ENCODE results near the gene RPL38.

The RPL38 gene

GRCh38 chr17:74234486-74234885 is 31.0 kb downstream of the RPL38 start:
- Histone ChIP-seq H3K18ac (ENCODE audit: low read length) (no peak overlapping the region), H3K36me3 (ENCODE audit: control insufficient read depth, insufficient read depth, low read length) (no peaks in the 10 kb centered on the region), H2BK5ac (ENCODE audit: low read length) (no peak overlapping the region), H3K27me3 (ENCODE audit: insufficient read depth, low read length, poor library complexity) (no peaks in the 10 kb centered on the region), H2BK15ac (replicated peaks; ENCODE audit: low read depth) (no peak overlapping the region), H4K8ac (ENCODE audit: low read depth, low read length) (no peak overlapping the region), H4K5ac (ENCODE audit: low read length) (no peak overlapping the region), H3K23ac (ENCODE audit: low read length) (no peak overlapping the region), H3K56ac (ENCODE audit: low read length) (no peak overlapping the region), H2AK5ac (ENCODE audit: low read length) (no peak overlapping the region), H3K4me2 (ENCODE audit: low read length) (no peak overlapping the region), H3K4me3 (ENCODE audit: low read length) (no peak overlapping the region), H3K9ac (ENCODE audit: low read length) (no peak overlapping the region), H3K27ac (ENCODE audit: low read depth, low read length) (no peak overlapping the region), H3K4me1 (ENCODE audit: control insufficient read depth, low read depth, low read length) (no peaks in the 10 kb centered on the region), H3K4ac (ENCODE audit: low read depth, low read length) (no peak overlapping the region), H2BK120ac (ENCODE audit: low read depth, low read length) (no peak overlapping the region), H3K79me1 (ENCODE audit: low read length) (no peaks in the 10 kb centered on the region), H3K79me2 (ENCODE audit: control insufficient read depth, insufficient read depth, low read length) (no peaks in the 10 kb centered on the region)
- WGBS (ENCODE audit: extremely low coverage, insufficient coverage, low lambda C conversion rate): no CpG with 5 or more reads among the region's 1 CpG
- DNase-seq: no peak

DNA sequence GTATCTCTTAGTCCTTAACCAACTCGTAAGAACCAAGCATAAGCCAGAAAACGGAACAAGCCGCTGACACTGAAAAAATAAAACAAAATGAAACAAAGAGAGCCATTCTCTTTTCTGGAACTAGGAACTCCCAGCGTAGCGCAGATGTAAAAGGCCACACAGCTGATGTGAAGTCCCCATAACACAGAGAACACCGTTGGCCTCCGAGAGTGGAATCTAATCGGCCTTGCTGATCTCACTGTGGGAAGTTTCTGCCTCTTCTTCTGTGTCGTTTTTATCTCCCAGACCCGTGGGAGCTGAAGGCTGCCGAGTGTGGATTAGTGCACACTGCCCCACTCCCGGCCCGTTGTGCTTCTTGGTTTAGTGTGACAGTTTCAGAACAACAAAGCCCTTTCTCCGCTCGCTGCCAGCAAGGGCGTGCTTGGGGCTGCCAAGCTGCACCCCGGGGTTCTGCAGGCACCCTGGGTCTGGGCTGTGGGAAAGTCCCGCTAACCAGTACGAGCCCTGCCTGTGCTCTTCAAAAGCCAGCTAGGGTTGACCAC is 31.6 kb downstream of the RPL38 start:
- Histone ChIP-seq H3K4me3 (ENCODE audit: low read length) (no peak overlapping the region), H3K4ac (ENCODE audit: low read depth, low read length) (no peak overlapping the region), H3K36me3 (ENCODE audit: control insufficient read depth, insufficient read depth, low read length) (no peaks in the 10 kb centered on the region), H2BK5ac (ENCODE audit: low read length) (no peak overlapping the region), H3K4me1 (ENCODE audit: control insufficient read depth, low read depth, low read length) (no peaks in the 10 kb centered on the region), H3K27ac (ENCODE audit: low read depth, low read length) (no peak overlapping the region), H2BK15ac (replicated peaks; ENCODE audit: low read depth) (no peak overlapping the region), H3K4me2 (ENCODE audit: low read length) (no peak overlapping the region), H3K23ac (ENCODE audit: low read length) (no peak overlapping the region), H3K18ac (ENCODE audit: low read length) (no peak overlapping the region), H3K9ac (ENCODE audit: low read length) (no peak overlapping the region), H3K79me1 (ENCODE audit: low read length) (no peaks in the 10 kb centered on the region), H4K8ac (ENCODE audit: low read depth, low read length) (no peak overlapping the region), H2AK5ac (ENCODE audit: low read length) (no peak overlapping the region), H4K5ac (ENCODE audit: low read length) (no peak overlapping the region), H2BK120ac (ENCODE audit: low read depth, low read length) (no peak overlapping the region), H3K56ac (ENCODE audit: low read length) (no peak overlapping the region), H3K79me2 (ENCODE audit: control insufficient read depth, insufficient read depth, low read length) (no peaks in the 10 kb centered on the region), H3K27me3 (ENCODE audit: insufficient read depth, low read length, poor library complexity) (no peaks in the 10 kb centered on the region)
- no CpG with 5 or more reads among the region's 19 CpGs for WGBS (ENCODE audit: extremely low coverage, insufficient coverage, low lambda C conversion rate)
- DNase-seq: no peak

DNA sequence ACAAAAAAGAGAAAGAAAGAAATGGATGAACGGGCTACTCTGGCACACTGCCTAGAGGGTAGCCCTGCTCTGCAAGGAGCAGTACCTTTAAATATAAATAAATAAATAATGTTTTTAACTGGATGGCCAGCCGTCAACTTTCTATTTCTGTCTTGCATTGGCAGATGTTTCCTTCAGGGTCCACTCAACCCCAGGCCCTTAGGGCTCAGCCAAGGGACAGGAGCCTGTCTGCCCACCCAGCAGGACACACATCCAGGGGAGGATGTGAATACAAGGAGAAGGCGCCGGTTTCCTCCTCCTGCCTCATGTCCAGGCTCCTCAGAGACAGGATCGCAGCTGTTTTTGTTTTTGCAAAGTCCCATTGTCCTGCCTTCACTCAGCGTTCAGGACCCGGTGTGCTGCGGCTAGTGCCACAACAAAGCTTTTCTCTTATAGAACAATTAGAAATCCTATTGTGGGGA is 32.5 kb downstream of the RPL38 start:
- Histone ChIP-seq H3K4me3 (ENCODE audit: low read length) (no peak overlapping the region), H3K79me1 (ENCODE audit: low read length) (no peaks in the 10 kb centered on the region), H2BK15ac (replicated peaks; ENCODE audit: low read depth) (no peak overlapping the region), H2AK5ac (ENCODE audit: low read length) (no peak overlapping the region), H3K18ac (ENCODE audit: low read length) (no peak overlapping the region), H2BK5ac (ENCODE audit: low read length) (no peak overlapping the region), H3K4me2 (ENCODE audit: low read length) (no peak overlapping the region), H3K4me1 (ENCODE audit: control insufficient read depth, low read depth, low read length) (no peaks in the 10 kb centered on the region), H2BK120ac (ENCODE audit: low read depth, low read length) (no peak overlapping the region), H3K9ac (ENCODE audit: low read length) (no peak overlapping the region), H4K5ac (ENCODE audit: low read length) (no peak overlapping the region), H3K36me3 (ENCODE audit: control insufficient read depth, insufficient read depth, low read length) (no peaks in the 10 kb centered on the region), H3K27me3 (ENCODE audit: insufficient read depth, low read length, poor library complexity) (no peaks in the 10 kb centered on the region), H3K23ac (ENCODE audit: low read length) (no peak overlapping the region), H3K79me2 (ENCODE audit: control insufficient read depth, insufficient read depth, low read length) (no peaks in the 10 kb centered on the region), H4K8ac (ENCODE audit: low read depth, low read length) (no peak overlapping the region), H3K27ac (ENCODE audit: low read depth, low read length) (no peak overlapping the region), H3K4ac (ENCODE audit: low read depth, low read length) (no peak overlapping the region), H3K56ac (ENCODE audit: low read length) (no peak overlapping the region)
- no peak for DNase-seq
- whole genome bisulfite sequencing (ENCODE audit: extremely low coverage, insufficient coverage, low lambda C conversion rate): no CpG with 5 or more reads among the region's 8 CpGs

- no CpG with 5 or more reads among the region's 12 CpGs for WGBS (ENCODE audit: extremely low coverage, insufficient coverage, low lambda C conversion rate)
- no peak overlapping the region for H3K18ac ChIP-seq (ENCODE audit: low read length)
- H2AK5ac ChIP-seq (ENCODE audit: low read length): no peak overlapping the region
- no peak overlapping the region for H3K9ac ChIP-seq (ENCODE audit: low read length)
- no peak overlapping the region for H3K23ac ChIP-seq (ENCODE audit: low read length)
- DNase-seq: no peak
- H3K56ac ChIP-seq (ENCODE audit: low read length): no peak overlapping the region
- H2BK120ac ChIP-seq (ENCODE audit: low read depth, low read length): no peak overlapping the region
- H2BK15ac ChIP-seq (replicated peaks; ENCODE audit: low read depth): no peak overlapping the region
- no peak overlapping the region for H2BK5ac ChIP-seq (ENCODE audit: low read length)
- no peak overlapping the region for H3K4ac ChIP-seq (ENCODE audit: low read depth, low read length)
- H4K5ac ChIP-seq (ENCODE audit: low read length): no peak overlapping the region
- no peak overlapping the region for H3K4me3 ChIP-seq (ENCODE audit: low read length)
- H3K4me2 ChIP-seq (ENCODE audit: low read length): no peak overlapping the region
- H3K27me3 ChIP-seq (ENCODE audit: insufficient read depth, low read length, poor library complexity): no peaks in the 10 kb centered on the region
- H4K8ac ChIP-seq (ENCODE audit: low read depth, low read length): no peak overlapping the region
- H3K36me3 ChIP-seq (ENCODE audit: control insufficient read depth, insufficient read depth, low read length): no peaks in the 10 kb centered on the region
- no peak overlapping the region for H3K27ac ChIP-seq (ENCODE audit: low read depth, low read length)
- H3K79me1 ChIP-seq (ENCODE audit: low read length): no peaks in the 10 kb centered on the region
- H3K4me1 ChIP-seq (ENCODE audit: control insufficient read depth, low read depth, low read length): no peaks in the 10 kb centered on the region
- H3K79me2 ChIP-seq (ENCODE audit: control insufficient read depth, insufficient read depth, low read length): no peaks in the 10 kb centered on the region
Measured at GRCh38 chr17:74237321-74237720, 33.8 kb downstream of the RPL38 start.

- H3K79me1 ChIP-seq (ENCODE audit: low read length): no peaks in the 10 kb centered on the region
- DNase-seq: no peak
- H2BK120ac ChIP-seq (ENCODE audit: low read depth, low read length): no peak overlapping the region
- no peak overlapping the region for H3K9ac ChIP-seq (ENCODE audit: low read length)
- no peak overlapping the region for H2BK5ac ChIP-seq (ENCODE audit: low read length)
- H3K4me2 ChIP-seq (ENCODE audit: low read length): no peak overlapping the region
- H4K8ac ChIP-seq (ENCODE audit: low read depth, low read length): no peak overlapping the region
- no peaks in the 10 kb centered on the region for H3K4me1 ChIP-seq (ENCODE audit: control insufficient read depth, low read depth, low read length)
- H3K36me3 ChIP-seq (ENCODE audit: control insufficient read depth, insufficient read depth, low read length): no peaks in the 10 kb centered on the region
- H2AK5ac ChIP-seq (ENCODE audit: low read length): no peak overlapping the region
- WGBS (ENCODE audit: extremely low coverage, insufficient coverage, low lambda C conversion rate): no CpG with 5 or more reads among the region's 10 CpGs
- H3K18ac ChIP-seq (ENCODE audit: low read length): no peak overlapping the region
- H3K56ac ChIP-seq (ENCODE audit: low read length): no peak overlapping the region
- no peaks in the 10 kb centered on the region for H3K79me2 ChIP-seq (ENCODE audit: control insufficient read depth, insufficient read depth, low read length)
- H2BK15ac ChIP-seq (replicated peaks; ENCODE audit: low read depth): no peak overlapping the region
- no peak overlapping the region for H3K27ac ChIP-seq (ENCODE audit: low read depth, low read length)
- H4K5ac ChIP-seq (ENCODE audit: low read length): no peak overlapping the region
- no peaks in the 10 kb centered on the region for H3K27me3 ChIP-seq (ENCODE audit: insufficient read depth, low read length, poor library complexity)
- no peak overlapping the region for H3K23ac ChIP-seq (ENCODE audit: low read length)
- H3K4ac ChIP-seq (ENCODE audit: low read depth, low read length): no peak overlapping the region
- no peak overlapping the region for H3K4me3 ChIP-seq (ENCODE audit: low read length)
Measured at GRCh38 chr17:74239172-74239571, 35.7 kb downstream of the RPL38 start.

DNA sequence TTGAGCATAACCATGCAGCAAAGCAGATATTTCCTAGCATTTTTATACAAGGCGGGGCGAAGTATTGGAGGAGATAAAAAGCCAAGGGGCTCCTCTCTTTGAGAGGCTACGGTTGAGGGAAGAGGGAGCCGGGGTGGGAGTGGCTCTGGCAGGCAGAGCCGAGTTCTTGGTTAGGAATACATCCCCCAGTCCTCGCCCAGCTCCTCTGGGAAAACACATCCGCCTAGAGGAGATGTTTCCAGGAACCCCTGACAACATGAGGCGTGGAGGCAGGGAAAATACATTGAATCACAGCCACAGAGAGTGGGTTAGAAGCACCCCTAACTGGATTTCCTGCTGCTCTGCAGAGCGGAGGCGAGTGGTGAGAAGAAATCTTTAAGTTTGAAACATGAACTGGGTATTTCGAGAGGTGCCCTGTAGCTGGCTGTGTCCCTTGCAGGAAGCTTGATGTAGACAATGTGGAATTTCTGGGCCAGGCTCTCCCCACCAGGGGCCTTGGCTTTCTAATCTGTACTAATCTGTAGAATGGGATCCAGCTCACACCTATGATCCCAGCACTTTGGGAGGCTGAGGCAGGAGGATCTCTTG is 37.2 kb downstream of the RPL38 start:
- Histone ChIP-seq H3K27ac (ENCODE audit: low read depth, low read length) (no peak overlapping the region), H3K79me1 (ENCODE audit: low read length) (no peaks in the 10 kb centered on the region), H3K23ac (ENCODE audit: low read length) (no peak overlapping the region), H2BK15ac (replicated peaks; ENCODE audit: low read depth) (no peak overlapping the region), H2BK5ac (ENCODE audit: low read length) (no peak overlapping the region), H2AK5ac (ENCODE audit: low read length) (no peak overlapping the region), H2BK120ac (ENCODE audit: low read depth, low read length) (no peak overlapping the region), H4K5ac (ENCODE audit: low read length) (no peak overlapping the region), H3K18ac (ENCODE audit: low read length) (no peak overlapping the region), H3K4me2 (ENCODE audit: low read length) (no peak overlapping the region), H3K4ac (ENCODE audit: low read depth, low read length) (no peak overlapping the region), H4K8ac (ENCODE audit: low read depth, low read length) (no peak overlapping the region), H3K36me3 (ENCODE audit: control insufficient read depth, insufficient read depth, low read length) (no peaks in the 10 kb centered on the region), H3K79me2 (ENCODE audit: control insufficient read depth, insufficient read depth, low read length) (no peaks in the 10 kb centered on the region), H3K4me1 (ENCODE audit: control insufficient read depth, low read depth, low read length) (peaks cover 1% of the 10 kb centered on the region), H3K4me3 (ENCODE audit: low read length) (no peak overlapping the region), H3K27me3 (ENCODE audit: insufficient read depth, low read length, poor library complexity) (no peaks in the 10 kb centered on the region), H3K56ac (ENCODE audit: low read length) (no peak overlapping the region), H3K9ac (ENCODE audit: low read length) (no peak overlapping the region)
- peak; percentile 29 for DNase-seq
- no CpG with 5 or more reads among the region's 11 CpGs for WGBS (ENCODE audit: extremely low coverage, insufficient coverage, low lambda C conversion rate)

Measured in mesendoderm (in vitro differentiated cells).